OCI-M2 (cell line): ENCODE results near the gene ZNF19.
"Not testable (repeated sequence)": the region's sequence is repeated elsewhere in the genome, so short reads cannot be mapped to it uniquely, and the experiment has no call there.

Experiments used
- DNase-seq: peaks from one replicate; lab custom pipeline; 2025; ENCODE audit not compliant: unreplicated experiment; lab: John Stamatoyannopoulos, UW

The ZNF19 gene

GRCh38 chr16:71489122-71489521 is at the start of gene ZNF19:
Gene ZNF19 (minus strand): TSS chr16:71489324. CDS start chr16:71482114, 7,210 bp downstream.
- DNase-seq, result no peak

GRCh38 chr16:71537643-71538042 is 48.5 kb upstream of the ZNF19 start:
- DNase-seq, result no peak

GRCh38 chr16:71536752-71537499 is 47.8 kb upstream of the ZNF19 start:
- no peak for DNase-seq

- DNase-seq, result no peak
Measured at GRCh38 chr16:71532366-71532765, 43.2 kb upstream of the ZNF19 start.

- DNase-seq, result no peak
Measured at GRCh38 chr16:71528863-71529262, 39.7 kb upstream of the ZNF19 start.

GRCh38 chr16:71528257-71528656 is 39.1 kb upstream of the ZNF19 start:
- DNase-seq, result no peak

- DNase-seq, result no peak
Measured at GRCh38 chr16:71526111-71526631, 37.0 kb upstream of the ZNF19 start, which contains the start of gene CHST4. Gene CHST4 (plus strand): TSS chr16:71526426. CDS start chr16:71536678, 10,252 bp downstream.

GRCh38 chr16:71524566-71525553 is 35.7 kb upstream of the ZNF19 start:
- no peak for DNase-seq

GRCh38 chr16:71520550-71520949 is 31.4 kb upstream of the ZNF19 start:
- DNase-seq, result no peak

- no peak for DNase-seq
Measured at GRCh38 chr16:71515026-71515425, 25.9 kb upstream of the ZNF19 start.

- no peak for DNase-seq
Measured at GRCh38 chr16:71514476-71514875, 25.4 kb upstream of the ZNF19 start.

- no peak for DNase-seq
Measured at GRCh38 chr16:71513302-71513701, 24.2 kb upstream of the ZNF19 start.

- DNase-seq, result no peak
Measured at GRCh38 chr16:71507061-71507460, 17.9 kb upstream of the ZNF19 start.

- DNase-seq, result no peak
Measured at GRCh38 chr16:71504901-71505300, 15.8 kb upstream of the ZNF19 start.

GRCh38 chr16:71504051-71504450 is 14.9 kb upstream of the ZNF19 start:
- DNase-seq, result not testable (repeated sequence)

GRCh38 chr16:71501547-71501946 is 12.4 kb upstream of the ZNF19 start:
- no peak for DNase-seq

GRCh38 chr16:71500964-71501363 is 11.8 kb upstream of the ZNF19 start:
- DNase-seq, result no peak

- no peak for DNase-seq
Measured at GRCh38 chr16:71499775-71500364, 10.7 kb upstream of the ZNF19 start.

GRCh38 chr16:71498031-71498430 is 8.9 kb upstream of the ZNF19 start:
- DNase-seq, result no peak

GRCh38 chr16:71493213-71493612 is 4.1 kb upstream of the ZNF19 start:
- DNase-seq, result no peak

GRCh38 chr16:71492786-71493185 is 3.7 kb upstream of the ZNF19 start:
- no peak for DNase-seq
